ENCODE data around the gene MTX1. TPM values are rescaled to one million over a fixed set of nuclear protein-coding genes. Genes with fewer than 3 reads are reported as not detected.
"Not testable (repeated sequence)": the region's sequence is repeated elsewhere in the genome, so short reads cannot be mapped to it uniquely, and the experiment has no call there.

The MTX1 gene
- polyA plus RNA-seq, 1 of the 3 experiments (the other 2 are of a cell fraction) = 79.1 TPM

DNA sequence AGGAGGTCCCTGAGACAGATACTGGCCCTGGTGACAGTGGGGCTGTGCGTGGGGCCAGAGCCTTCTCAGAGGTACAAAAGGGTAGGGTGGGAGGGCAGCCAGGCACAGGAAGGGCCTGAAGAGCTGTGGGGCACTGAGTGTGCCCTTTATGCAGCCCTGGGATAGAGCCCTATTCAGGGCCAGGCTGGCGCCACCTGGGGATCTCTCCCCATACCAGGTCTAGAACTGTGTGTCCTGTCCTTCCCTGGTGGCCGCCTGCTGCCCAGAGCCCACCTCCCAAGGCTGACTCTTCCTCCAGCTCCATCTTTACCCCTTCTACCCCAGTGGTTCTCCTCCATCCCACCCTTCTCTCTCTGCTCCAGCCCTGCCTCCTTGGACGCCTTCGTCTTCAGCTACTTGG lies 25.0 kb downstream of the MTX1 start:
- H4K20me1 ChIP-seq (ENCODE audit: insufficient read depth); H3K79me2 ChIP-seq (ENCODE audit: insufficient read depth); H3F3A ChIP-seq (replicated peaks; ENCODE audit: insufficient read depth); H3K27me3 ChIP-seq (ENCODE audit: insufficient read depth); H2AFZ ChIP-seq (ENCODE audit: low read depth); H3K36me3 ChIP-seq (replicated peaks in 1 of 2; ENCODE audit: control insufficient read depth in 1 of 2, insufficient read depth in 2 of 2, low read length in 1 of 2); H3K9ac ChIP-seq; DNase-seq; H3K9me2 ChIP-seq; H3K9me3 ChIP-seq; H3K27ac ChIP-seq (ENCODE audit: low read depth in 2 of 2, low read length in 1 of 2); H3K4me2 ChIP-seq; CTCF ChIA-PET; H3K4me3 ChIP-seq (ENCODE audit: low read depth in 2 of 2, low read length in 1 of 2); POLR2A ChIA-PET; H3K4me1 ChIP-seq (ENCODE audit: control insufficient read depth in 1 of 2, insufficient read depth in 2 of 2, low read depth in 1 of 2, low read length in 1 of 2): not testable (repeated sequence)
- 100% methylated on average over 1 of the region's 5 CpGs for WGBS (ENCODE audit: low lambda C conversion rate)

DNA sequence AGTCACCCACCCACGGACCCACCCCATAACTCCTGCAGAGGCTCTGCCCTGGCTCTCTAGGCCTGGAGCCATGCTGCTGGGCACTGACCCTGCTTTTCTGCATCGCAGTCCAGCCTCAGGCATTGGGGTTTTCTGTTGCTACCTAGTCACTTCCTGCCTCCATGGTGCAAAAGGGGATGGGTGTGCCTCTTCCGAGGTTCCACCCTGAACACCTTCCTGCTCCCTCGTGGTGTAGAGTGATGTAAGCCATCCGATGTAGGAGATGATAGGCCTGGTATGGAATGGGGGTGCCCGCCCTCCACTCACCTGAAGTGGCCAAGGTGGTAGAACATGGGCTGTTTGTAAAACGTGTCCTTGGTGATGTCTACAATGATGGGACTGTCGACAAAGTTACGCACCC lies 26.9 kb downstream of the MTX1 start:
- H3K27ac ChIP-seq (ENCODE audit: low read depth in 2 of 2, low read length in 1 of 2); H4K20me1 ChIP-seq (ENCODE audit: insufficient read depth); H3K4me1 ChIP-seq (ENCODE audit: control insufficient read depth in 1 of 2, insufficient read depth in 2 of 2, low read depth in 1 of 2, low read length in 1 of 2); H3K27me3 ChIP-seq (ENCODE audit: insufficient read depth); H3K4me2 ChIP-seq; H3K9me2 ChIP-seq; H3F3A ChIP-seq (replicated peaks; ENCODE audit: insufficient read depth); H2AFZ ChIP-seq (ENCODE audit: low read depth); H3K9me3 ChIP-seq; H3K79me2 ChIP-seq (ENCODE audit: insufficient read depth); H3K9ac ChIP-seq; H3K4me3 ChIP-seq (ENCODE audit: low read depth in 2 of 2, low read length in 1 of 2); H3K36me3 ChIP-seq (replicated peaks in 1 of 2; ENCODE audit: control insufficient read depth in 1 of 2, insufficient read depth in 2 of 2, low read length in 1 of 2); CTCF ChIA-PET; POLR2A ChIA-PET; DNase-seq: not testable (repeated sequence)
- WGBS (ENCODE audit: low lambda C conversion rate) = 90% methylated on average over 4 of the region's 9 CpGs

DNA sequence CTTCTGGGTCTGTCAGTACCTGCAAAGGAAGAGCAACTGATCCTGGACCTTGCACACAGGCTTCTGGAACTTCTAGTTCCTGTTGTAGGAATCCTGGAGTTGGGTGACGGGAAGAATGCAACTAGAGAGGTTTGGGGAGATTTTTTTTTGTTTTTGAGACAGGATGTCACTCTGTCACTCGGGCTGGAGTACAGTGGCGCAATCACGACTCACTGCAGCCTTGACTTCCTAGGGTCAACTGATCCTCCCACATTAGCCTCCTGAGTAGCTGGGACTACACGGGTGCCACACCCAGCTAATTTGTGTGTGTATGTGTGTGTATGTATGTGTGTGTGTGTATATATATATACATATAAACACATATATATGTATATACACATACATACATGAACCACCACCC lies 28.0 kb downstream of the MTX1 start:
- H3K36me3 ChIP-seq (replicated peaks in 1 of 2; ENCODE audit: control insufficient read depth in 1 of 2, insufficient read depth in 2 of 2, low read length in 1 of 2) = peaks cover 0 to 9% of the 10 kb centered on the region in 2 experiments
- H3K4me1 ChIP-seq (ENCODE audit: control insufficient read depth in 1 of 2, insufficient read depth in 2 of 2, low read depth in 1 of 2, low read length in 1 of 2) = peaks cover 0 to 8% of the 10 kb centered on the region in 2 experiments; a peak in 3 of 4 replicates
- no peak overlapping the region for H3K4me2 ChIP-seq
- TF ChIP-seq FOSL2 (IDR thresholded peaks at IDR 0.05; ENCODE audit: borderline replicate concordance, low read depth) = no peak
- TF ChIP-seq, protein P1, sequence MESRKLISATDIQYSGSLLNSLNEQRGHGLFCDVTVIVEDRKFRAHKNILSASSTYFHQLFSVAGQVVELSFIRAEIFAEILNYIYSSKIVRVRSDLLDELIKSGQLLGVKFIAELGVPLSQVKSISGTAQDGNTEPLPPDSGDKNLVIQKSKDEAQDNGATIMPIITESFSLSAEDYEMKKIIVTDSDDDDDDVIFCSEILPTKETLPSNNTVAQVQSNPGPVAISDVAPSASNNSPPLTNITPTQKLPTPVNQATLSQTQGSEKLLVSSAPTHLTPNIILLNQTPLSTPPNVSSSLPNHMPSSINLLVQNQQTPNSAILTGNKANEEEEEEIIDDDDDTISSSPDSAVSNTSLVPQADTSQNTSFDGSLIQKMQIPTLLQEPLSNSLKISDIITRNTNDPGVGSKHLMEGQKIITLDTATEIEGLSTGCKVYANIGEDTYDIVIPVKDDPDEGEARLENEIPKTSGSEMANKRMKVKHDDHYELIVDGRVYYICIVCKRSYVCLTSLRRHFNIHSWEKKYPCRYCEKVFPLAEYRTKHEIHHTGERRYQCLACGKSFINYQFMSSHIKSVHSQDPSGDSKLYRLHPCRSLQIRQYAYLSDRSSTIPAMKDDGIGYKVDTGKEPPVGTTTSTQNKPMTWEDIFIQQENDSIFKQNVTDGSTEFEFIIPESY (IDR thresholded peaks at IDR 0.05; ENCODE audit: borderline replicate concordance, low read depth) = no peak
- no peak for TF ChIP-seq CHD2 (IDR thresholded peaks at IDR 0.05; ENCODE audit: low read length, partially characterized antibody)
- H4K20me1 ChIP-seq (ENCODE audit: insufficient read depth) = no peaks in the 10 kb centered on the region
- H3K9ac ChIP-seq = no peak overlapping the region
- no peak for DNase-seq
- H3K79me2 ChIP-seq (ENCODE audit: insufficient read depth) = peaks cover 8% of the 10 kb centered on the region; the same call in 1 of the 2 replicates
- no peak overlapping the region for H3K27ac ChIP-seq (ENCODE audit: low read depth in 2 of 2, low read length in 1 of 2)
- H2AFZ ChIP-seq (ENCODE audit: low read depth) = no peak overlapping the region
- WGBS (ENCODE audit: low lambda C conversion rate) = 74% methylated on average over 5 of the region's 5 CpGs
- H3K9me2 ChIP-seq = no peaks in the 10 kb centered on the region
- no peaks in the 10 kb centered on the region for H3F3A ChIP-seq (replicated peaks; ENCODE audit: insufficient read depth)
- H3K4me3 ChIP-seq (ENCODE audit: low read depth in 2 of 2, low read length in 1 of 2) = no peak overlapping the region
- CTCF ChIA-PET = interaction anchor here (0.6 to 0.8 kb wide), 2 partner anchors 14 to 17 kb away, joined by 3 to 4 read pairs; no protein-coding TSS in a partner anchor
- H3K27me3 ChIP-seq (ENCODE audit: insufficient read depth) = no peaks in the 10 kb centered on the region
- H3K9me3 ChIP-seq = no peaks in the 10 kb centered on the region
- POLR2A ChIA-PET = no interaction called here

Data from SK-N-SH (cell line).